Measurements from ENCODE around the gene RAB25. TPM values are rescaled to one million over a fixed set of nuclear protein-coding genes. Genes with fewer than 3 reads are reported as not detected.
A peak's percentile ranks its signal among the peaks of the same experiment; 100 is the strongest.

RAB25 gene
- total and polyA plus RNA-seq, 2 of the 13 experiments (the other 11 are each of a cell fraction or from before 2014, with no cell fraction given): 0.20 to 0.22 TPM

DNA sequence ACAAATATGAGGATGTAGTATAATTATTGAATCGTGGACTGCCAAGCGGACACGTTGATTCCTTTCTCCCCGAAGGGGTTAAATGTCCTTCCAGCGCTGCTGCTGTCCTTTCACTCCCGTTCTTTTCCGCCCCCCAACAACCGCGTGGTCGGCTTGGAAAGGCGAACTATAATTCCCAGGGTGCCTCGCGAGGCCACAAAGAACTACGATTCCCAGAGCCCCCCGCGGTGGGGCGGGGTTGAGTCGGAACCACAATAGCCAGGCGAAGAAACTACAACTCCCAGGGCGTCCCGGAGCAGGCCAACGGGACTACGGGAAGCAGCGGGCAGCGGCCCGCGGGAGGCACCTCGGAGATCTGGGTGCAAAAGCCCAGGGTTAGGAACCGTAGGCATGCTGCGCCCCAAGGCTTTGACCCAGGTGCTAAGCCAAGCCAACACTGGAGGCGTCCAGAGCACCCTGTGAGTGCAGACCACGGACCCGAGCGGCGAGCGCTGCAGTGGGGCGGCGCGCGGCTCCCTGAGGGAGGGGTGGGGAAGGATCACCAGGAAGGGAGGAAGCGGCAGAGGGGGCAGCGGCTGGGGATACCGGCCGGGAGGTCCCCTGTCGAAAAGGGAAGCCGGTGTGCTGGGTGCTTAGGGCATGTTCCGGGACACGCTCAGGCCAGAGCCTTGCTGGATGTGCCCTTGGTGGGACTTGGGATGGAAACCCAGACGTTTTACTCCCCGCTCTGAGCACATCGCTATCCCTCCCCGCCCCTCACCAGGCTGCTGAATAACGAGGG, 6.3 kb upstream of the RAB25 start, which contains the start of gene LAMTOR2 (continued):
- TF ChIP-seq, protein P1, sequence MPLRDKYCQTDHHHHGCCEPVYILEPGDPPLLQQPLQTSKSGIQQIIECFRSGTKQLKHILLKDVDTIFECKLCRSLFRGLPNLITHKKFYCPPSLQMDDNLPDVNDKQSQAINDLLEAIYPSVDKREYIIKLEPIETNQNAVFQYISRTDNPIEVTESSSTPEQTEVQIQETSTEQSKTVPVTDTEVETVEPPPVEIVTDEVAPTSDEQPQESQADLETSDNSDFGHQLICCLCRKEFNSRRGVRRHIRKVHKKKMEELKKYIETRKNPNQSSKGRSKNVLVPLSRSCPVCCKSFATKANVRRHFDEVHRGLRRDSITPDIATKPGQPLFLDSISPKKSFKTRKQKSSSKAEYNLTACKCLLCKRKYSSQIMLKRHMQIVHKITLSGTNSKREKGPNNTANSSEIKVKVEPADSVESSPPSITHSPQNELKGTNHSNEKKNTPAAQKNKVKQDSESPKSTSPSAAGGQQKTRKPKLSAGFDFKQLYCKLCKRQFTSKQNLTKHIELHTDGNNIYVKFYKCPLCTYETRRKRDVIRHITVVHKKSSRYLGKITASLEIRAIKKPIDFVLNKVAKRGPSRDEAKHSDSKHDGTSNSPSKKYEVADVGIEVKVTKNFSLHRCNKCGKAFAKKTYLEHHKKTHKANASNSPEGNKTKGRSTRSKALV (CRISPR knock-in tag; IDR thresholded peaks at IDR 0.05): no peak
- TF ChIP-seq, protein P2, sequence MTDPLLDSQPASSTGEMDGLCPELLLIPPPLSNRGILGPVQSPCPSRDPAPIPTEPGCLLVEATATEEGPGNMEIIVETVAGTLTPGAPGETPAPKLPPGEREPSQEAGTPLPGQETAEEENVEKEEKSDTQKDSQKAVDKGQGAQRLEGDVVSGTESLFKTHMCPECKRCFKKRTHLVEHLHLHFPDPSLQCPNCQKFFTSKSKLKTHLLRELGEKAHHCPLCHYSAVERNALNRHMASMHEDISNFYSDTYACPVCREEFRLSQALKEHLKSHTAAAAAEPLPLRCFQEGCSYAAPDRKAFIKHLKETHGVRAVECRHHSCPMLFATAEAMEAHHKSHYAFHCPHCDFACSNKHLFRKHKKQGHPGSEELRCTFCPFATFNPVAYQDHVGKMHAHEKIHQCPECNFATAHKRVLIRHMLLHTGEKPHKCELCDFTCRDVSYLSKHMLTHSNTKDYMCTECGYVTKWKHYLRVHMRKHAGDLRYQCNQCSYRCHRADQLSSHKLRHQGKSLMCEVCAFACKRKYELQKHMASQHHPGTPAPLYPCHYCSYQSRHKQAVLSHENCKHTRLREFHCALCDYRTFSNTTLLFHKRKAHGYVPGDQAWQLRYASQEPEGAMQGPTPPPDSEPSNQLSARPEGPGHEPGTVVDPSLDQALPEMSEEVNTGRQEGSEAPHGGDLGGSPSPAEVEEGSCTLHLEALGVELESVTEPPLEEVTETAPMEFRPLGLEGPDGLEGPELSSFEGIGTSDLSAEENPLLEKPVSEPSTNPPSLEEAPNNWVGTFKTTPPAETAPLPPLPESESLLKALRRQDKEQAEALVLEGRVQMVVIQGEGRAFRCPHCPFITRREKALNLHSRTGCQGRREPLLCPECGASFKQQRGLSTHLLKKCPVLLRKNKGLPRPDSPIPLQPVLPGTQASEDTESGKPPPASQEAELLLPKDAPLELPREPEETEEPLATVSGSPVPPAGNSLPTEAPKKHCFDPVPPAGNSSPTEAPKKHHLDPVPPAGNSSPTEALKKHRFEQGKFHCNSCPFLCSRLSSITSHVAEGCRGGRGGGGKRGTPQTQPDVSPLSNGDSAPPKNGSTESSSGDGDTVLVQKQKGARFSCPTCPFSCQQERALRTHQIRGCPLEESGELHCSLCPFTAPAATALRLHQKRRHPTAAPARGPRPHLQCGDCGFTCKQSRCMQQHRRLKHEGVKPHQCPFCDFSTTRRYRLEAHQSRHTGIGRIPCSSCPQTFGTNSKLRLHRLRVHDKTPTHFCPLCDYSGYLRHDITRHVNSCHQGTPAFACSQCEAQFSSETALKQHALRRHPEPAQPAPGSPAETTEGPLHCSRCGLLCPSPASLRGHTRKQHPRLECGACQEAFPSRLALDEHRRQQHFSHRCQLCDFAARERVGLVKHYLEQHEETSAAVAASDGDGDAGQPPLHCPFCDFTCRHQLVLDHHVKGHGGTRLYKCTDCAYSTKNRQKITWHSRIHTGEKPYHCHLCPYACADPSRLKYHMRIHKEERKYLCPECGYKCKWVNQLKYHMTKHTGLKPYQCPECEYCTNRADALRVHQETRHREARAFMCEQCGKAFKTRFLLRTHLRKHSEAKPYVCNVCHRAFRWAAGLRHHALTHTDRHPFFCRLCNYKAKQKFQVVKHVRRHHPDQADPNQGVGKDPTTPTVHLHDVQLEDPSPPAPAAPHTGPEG (CRISPR knock-in tag; IDR thresholded peaks at IDR 0.05): no peak; the same call in 1 of the 2 replicates
- 0 out of 2 replicates have a peak, but pooled peaks have one; percentile 77 for TF ChIP-seq ZNF660 (CRISPR knock-in tag; IDR thresholded peaks at IDR 0.05; ENCODE audit: borderline replicate concordance, low read depth)
- no peak for TF ChIP-seq CCAR2 (optimal IDR thresholded peaks at IDR 0.05; ENCODE audit: low read depth, low read length)
- 0 out of 2 replicates have a peak, but pooled peaks have one; percentile 5 for TF ChIP-seq PAWR (CRISPR knock-in tag; IDR thresholded peaks at IDR 0.05; ENCODE audit: borderline replicate concordance)
- TF ChIP-seq CC2D1A (CRISPR knock-in tag; IDR thresholded peaks at IDR 0.05): no peak
- peak; percentile 44; the same call in 1 of the 2 replicates for TF ChIP-seq KLF11 (CRISPR knock-in tag; IDR thresholded peaks at IDR 0.05)
- peak; percentile 41; the same call in 1 of the 2 replicates for TF ChIP-seq NFKB2 (CRISPR knock-in tag; IDR thresholded peaks at IDR 0.05; ENCODE audit: borderline replicate concordance)
- TF ChIP-seq, protein P3, sequence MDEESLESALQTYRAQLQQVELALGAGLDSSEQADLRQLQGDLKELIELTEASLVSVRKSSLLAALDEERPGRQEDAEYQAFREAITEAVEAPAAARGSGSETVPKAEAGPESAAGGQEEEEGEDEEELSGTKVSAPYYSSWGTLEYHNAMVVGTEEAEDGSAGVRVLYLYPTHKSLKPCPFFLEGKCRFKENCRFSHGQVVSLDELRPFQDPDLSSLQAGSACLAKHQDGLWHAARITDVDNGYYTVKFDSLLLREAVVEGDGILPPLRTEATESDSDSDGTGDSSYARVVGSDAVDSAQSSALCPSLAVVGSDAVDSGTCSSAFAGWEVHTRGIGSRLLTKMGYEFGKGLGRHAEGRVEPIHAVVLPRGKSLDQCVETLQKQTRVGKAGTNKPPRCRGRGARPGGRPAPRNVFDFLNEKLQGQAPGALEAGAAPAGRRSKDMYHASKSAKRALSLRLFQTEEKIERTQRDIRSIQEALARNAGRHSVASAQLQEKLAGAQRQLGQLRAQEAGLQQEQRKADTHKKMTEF (CRISPR knock-in tag; IDR thresholded peaks at IDR 0.05): peak; percentile 85
- TF ChIP-seq, protein P4, sequence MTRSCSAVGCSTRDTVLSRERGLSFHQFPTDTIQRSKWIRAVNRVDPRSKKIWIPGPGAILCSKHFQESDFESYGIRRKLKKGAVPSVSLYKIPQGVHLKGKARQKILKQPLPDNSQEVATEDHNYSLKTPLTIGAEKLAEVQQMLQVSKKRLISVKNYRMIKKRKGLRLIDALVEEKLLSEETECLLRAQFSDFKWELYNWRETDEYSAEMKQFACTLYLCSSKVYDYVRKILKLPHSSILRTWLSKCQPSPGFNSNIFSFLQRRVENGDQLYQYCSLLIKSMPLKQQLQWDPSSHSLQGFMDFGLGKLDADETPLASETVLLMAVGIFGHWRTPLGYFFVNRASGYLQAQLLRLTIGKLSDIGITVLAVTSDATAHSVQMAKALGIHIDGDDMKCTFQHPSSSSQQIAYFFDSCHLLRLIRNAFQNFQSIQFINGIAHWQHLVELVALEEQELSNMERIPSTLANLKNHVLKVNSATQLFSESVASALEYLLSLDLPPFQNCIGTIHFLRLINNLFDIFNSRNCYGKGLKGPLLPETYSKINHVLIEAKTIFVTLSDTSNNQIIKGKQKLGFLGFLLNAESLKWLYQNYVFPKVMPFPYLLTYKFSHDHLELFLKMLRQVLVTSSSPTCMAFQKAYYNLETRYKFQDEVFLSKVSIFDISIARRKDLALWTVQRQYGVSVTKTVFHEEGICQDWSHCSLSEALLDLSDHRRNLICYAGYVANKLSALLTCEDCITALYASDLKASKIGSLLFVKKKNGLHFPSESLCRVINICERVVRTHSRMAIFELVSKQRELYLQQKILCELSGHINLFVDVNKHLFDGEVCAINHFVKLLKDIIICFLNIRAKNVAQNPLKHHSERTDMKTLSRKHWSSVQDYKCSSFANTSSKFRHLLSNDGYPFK (CRISPR knock-in tag; IDR thresholded peaks at IDR 0.05; ENCODE audit: borderline replicate concordance): peak; percentile 76; the same call in 1 of the 2 replicates
